ENCODE measurements around the gene KLK4. TPM values are rescaled to one million over a fixed set of nuclear protein-coding genes. Genes with fewer than 3 reads are reported as not detected.

Gene KLK4, protein sequence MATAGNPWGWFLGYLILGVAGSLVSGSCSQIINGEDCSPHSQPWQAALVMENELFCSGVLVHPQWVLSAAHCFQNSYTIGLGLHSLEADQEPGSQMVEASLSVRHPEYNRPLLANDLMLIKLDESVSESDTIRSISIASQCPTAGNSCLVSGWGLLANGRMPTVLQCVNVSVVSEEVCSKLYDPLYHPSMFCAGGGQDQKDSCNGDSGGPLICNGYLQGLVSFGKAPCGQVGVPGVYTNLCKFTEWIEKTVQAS
- total RNA-seq (not detected in 2 replicates), polyA plus RNA-seq (0.28 and 0.33 TPM in 2 replicates)

DNA sequence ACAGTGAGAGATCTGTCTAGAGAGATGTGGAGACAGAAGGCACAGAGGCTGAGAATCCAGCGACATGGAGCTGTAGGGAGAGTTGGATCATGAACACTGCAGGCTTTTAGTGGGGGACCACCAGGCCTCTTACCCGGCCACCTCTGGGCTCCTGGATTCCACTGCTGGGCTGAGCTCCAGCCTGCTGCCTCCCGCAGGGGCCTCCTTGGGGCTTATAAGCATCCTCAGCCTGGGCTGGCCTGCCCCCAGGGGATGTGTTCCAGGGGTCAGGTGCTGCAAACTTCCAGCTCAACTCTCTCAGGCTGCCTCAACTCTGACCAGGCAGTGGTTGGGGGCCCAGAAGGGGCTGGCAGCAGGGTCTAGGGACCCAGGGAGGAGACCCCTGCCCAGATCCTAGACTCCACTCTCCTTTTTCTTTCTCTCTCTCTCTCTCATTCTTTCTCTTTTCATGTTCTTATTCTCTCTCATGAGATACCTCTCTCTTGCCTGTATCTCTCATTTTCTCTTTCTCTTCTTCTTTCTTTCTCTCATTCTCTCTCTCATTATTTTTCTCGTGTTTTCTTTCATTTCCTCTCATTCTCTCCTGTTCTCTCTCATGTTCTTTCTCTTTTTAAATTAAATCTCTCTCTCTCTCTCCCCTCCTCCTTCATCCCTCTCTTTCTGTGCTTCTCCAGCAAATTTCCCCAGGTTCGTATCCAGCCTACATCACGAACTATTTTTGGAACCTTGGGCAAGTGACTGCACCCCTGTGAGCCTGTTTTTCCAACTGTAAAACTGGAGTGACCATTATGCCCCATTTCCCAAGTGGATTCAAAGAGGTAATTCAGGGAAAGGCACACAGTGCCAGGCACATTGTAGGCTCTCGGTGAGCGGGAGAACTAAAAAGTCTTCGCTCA, at the start of gene KLK4:
TSS of gene KLK4 (minus strand) at position 190 of the 896 bp plus-strand sequence. CDS start 657 bp downstream, outside the sequence.
- Histone ChIP-seq H3K79me2 (no peaks in the 10 kb centered on the region), H3K4me1 (ENCODE audit: insufficient read depth) (no peaks in the 10 kb centered on the region), H3K27ac (no peak within 1 kb of the TSS), H3K27me3 (peaks cover 74% of the 10 kb centered on the region), H3K4me2 (no peak within 1 kb of the TSS), H3K9me2 (replicated peaks; ENCODE audit: insufficient read depth) (no peaks in the 10 kb centered on the region), H4K20me1 (ENCODE audit: insufficient read depth, poor library complexity, severe bottlenecking) (no peaks in the 10 kb centered on the region), H2AFZ (no peak within 1 kb of the TSS), H3K9me3 (ENCODE audit: low read depth) (no peaks in the 10 kb centered on the region), H3K4me3 (no peak within 1 kb of the TSS), H3K36me3 (replicated peaks; ENCODE audit: insufficient read depth, low read depth) (no peaks in the 10 kb centered on the region)
- no peak for DNase-seq (ENCODE audit: low spot score)
- 79% methylated on average over 9 of the region's 9 CpGs for WGBS (ENCODE audit: low lambda C conversion rate, missing lambda C conversion rate)
- TF ChIP-seq EZH2phosphoT487 (IDR thresholded peaks at IDR 0.05; ENCODE audit: low read depth, severe bottlenecking, unreplicated experiment): no peak
- TF ChIP-seq, protein P1, sequence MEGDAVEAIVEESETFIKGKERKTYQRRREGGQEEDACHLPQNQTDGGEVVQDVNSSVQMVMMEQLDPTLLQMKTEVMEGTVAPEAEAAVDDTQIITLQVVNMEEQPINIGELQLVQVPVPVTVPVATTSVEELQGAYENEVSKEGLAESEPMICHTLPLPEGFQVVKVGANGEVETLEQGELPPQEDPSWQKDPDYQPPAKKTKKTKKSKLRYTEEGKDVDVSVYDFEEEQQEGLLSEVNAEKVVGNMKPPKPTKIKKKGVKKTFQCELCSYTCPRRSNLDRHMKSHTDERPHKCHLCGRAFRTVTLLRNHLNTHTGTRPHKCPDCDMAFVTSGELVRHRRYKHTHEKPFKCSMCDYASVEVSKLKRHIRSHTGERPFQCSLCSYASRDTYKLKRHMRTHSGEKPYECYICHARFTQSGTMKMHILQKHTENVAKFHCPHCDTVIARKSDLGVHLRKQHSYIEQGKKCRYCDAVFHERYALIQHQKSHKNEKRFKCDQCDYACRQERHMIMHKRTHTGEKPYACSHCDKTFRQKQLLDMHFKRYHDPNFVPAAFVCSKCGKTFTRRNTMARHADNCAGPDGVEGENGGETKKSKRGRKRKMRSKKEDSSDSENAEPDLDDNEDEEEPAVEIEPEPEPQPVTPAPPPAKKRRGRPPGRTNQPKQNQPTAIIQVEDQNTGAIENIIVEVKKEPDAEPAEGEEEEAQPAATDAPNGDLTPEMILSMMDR (IDR thresholded peaks at IDR 0.05; ENCODE audit: poor library complexity): no peak
- TF ChIP-seq EZH2 (IDR thresholded peaks at IDR 0.05; ENCODE audit: borderline replicate concordance): no peak

DNA sequence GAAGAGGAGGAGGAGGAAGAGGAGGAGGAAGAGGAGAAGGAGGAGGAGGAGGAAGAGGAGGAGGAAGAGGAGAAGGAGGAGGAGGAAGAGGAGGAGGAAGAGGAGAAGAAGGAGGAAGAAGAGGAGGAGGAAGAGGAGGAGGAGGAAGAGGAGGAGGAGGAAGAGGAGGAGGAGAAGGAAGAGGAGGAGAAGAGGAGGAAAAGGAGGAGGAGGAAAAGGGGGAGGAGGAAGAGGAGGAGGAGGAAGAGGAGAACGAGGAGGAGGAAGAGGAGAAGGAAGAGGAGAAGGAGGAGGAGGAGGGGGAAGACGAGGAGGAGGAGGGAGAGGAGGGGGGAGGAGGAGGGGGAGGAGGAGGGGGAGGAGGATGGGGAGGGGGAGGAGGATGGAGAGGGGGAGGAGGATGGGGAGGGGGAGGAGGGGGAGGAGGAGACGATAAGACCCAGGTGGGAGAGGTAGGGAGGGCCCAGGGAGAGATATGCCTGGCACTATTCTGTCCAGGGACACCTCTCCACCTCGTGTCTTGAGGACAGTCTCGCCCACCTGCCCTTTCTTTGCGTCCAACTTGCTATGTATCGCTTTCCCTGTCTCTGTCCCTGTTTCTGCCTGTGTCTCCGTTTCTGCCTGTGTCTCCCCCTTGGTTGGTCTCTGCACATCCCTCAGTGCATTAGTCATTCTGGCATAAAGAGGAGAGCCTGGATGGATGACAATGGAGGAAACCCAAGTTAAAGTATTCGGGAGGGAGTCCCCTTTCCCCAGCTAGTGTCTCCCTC, 48.7 kb upstream of the KLK4 start:
- Histone ChIP-seq H3K36me3 (replicated peaks; ENCODE audit: insufficient read depth, low read depth) (no peaks in the 10 kb centered on the region), H2AFZ (no peak overlapping the region), H3K4me2 (no peak overlapping the region), H3K4me1 (ENCODE audit: insufficient read depth) (no peaks in the 10 kb centered on the region), H3K9me3 (ENCODE audit: low read depth) (no peaks in the 10 kb centered on the region), H3K27me3 (peaks cover 3% of the 10 kb centered on the region), H3K79me2 (no peaks in the 10 kb centered on the region), H3K4me3 (no peak overlapping the region), H3K9me2 (replicated peaks; ENCODE audit: insufficient read depth) (no peaks in the 10 kb centered on the region), H4K20me1 (ENCODE audit: insufficient read depth, poor library complexity, severe bottlenecking) (no peaks in the 10 kb centered on the region), H3K27ac (no peak overlapping the region)
- TF ChIP-seq, protein P1 (IDR thresholded peaks at IDR 0.05; ENCODE audit: poor library complexity): no peak
- TF ChIP-seq EZH2 (IDR thresholded peaks at IDR 0.05; ENCODE audit: borderline replicate concordance) (no peak), EZH2phosphoT487 (IDR thresholded peaks at IDR 0.05; ENCODE audit: low read depth, severe bottlenecking, unreplicated experiment) (no peak)
- WGBS (ENCODE audit: low lambda C conversion rate, missing lambda C conversion rate): 59% methylated on average over 6 of the region's 9 CpGs
- DNase-seq (ENCODE audit: low spot score): no peak

DNA sequence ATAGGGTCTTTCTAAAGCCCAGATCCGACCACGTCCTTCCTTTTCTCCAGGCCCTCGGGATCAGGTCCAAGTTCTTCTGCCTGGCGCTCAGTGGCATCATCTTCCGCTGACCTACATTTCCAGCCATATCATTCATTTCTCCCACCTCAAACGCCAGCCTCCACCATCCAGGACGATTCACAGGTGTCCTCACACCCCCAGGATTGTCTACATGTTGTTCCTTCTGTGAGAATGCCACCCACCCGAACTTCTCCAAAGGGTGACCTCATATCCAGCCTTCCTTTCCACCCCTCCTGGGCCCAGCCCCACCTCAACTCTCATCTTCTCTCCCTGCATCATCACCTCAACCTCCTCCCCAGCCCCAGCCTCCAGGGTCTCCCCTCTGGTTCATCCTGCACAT, 46.4 kb upstream of the KLK4 start:
- Histone ChIP-seq H3K27ac (no peak overlapping the region), H2AFZ (no peak overlapping the region), H3K36me3 (replicated peaks; ENCODE audit: insufficient read depth, low read depth) (no peaks in the 10 kb centered on the region), H3K9me2 (replicated peaks; ENCODE audit: insufficient read depth) (no peaks in the 10 kb centered on the region), H3K4me1 (ENCODE audit: insufficient read depth) (no peaks in the 10 kb centered on the region), H3K4me3 (no peak overlapping the region), H3K4me2 (no peak overlapping the region), H3K79me2 (no peaks in the 10 kb centered on the region), H3K27me3 (peaks cover 3% of the 10 kb centered on the region), H3K9me3 (ENCODE audit: low read depth) (no peaks in the 10 kb centered on the region), H4K20me1 (ENCODE audit: insufficient read depth, poor library complexity, severe bottlenecking) (no peaks in the 10 kb centered on the region)
- TF ChIP-seq, protein P1 (IDR thresholded peaks at IDR 0.05; ENCODE audit: poor library complexity): no peak
- TF ChIP-seq EZH2 (IDR thresholded peaks at IDR 0.05; ENCODE audit: borderline replicate concordance): no peak
- TF ChIP-seq EZH2phosphoT487 (IDR thresholded peaks at IDR 0.05; ENCODE audit: low read depth, severe bottlenecking, unreplicated experiment): no peak
- WGBS (ENCODE audit: low lambda C conversion rate, missing lambda C conversion rate): 89% methylated on average over 8 of the region's 8 CpGs
- no peak for DNase-seq (ENCODE audit: low spot score)

Data from hepatocyte (in vitro differentiated cells).